Measurements from ENCODE around the gene SHMT2.
"Not testable (repeated sequence)": the region's sequence is repeated elsewhere in the genome, so short reads cannot be mapped to it uniquely, and the experiment has no call there.

SHMT2 gene

DNA sequence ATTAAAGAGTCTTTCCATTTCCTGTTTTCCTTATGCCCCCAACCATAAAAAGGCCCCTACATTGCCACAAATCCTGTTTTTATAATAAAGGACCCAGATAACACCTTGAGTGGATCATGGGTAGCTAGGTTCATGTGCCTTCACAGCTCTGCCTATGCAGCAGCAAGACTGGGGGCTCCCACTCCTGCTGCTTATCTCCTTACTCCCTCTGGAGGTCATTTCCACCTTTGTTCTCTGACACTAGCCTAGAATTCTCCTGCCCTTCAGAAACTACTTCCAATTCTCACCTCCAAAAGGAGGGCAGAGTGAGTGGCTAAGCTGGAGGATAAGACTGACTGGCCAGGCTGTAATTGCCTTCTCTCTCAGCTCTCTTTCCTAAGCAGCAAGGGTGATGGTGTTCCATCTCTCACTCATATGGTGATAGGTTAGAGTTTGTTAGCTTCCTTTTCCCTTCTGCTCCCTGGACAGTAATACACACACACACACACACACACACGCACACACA, 41.5 kb downstream of the SHMT2 start:
- TF ChIP-seq, protein P1, sequence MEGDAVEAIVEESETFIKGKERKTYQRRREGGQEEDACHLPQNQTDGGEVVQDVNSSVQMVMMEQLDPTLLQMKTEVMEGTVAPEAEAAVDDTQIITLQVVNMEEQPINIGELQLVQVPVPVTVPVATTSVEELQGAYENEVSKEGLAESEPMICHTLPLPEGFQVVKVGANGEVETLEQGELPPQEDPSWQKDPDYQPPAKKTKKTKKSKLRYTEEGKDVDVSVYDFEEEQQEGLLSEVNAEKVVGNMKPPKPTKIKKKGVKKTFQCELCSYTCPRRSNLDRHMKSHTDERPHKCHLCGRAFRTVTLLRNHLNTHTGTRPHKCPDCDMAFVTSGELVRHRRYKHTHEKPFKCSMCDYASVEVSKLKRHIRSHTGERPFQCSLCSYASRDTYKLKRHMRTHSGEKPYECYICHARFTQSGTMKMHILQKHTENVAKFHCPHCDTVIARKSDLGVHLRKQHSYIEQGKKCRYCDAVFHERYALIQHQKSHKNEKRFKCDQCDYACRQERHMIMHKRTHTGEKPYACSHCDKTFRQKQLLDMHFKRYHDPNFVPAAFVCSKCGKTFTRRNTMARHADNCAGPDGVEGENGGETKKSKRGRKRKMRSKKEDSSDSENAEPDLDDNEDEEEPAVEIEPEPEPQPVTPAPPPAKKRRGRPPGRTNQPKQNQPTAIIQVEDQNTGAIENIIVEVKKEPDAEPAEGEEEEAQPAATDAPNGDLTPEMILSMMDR (IDR thresholded peaks at IDR 0.05; ENCODE audit: extremely low read depth, insufficient read depth, missing control alignments), result no peak
- DNase-seq (ENCODE audit: low spot score), result no peak
- in situ Hi-C loops (cut with MboI; ENCODE audit: low pct_unique_long_range_greater_than_20kb, low sequenced_read_pairs, unreplicated experiment), result no loop called here

DNA sequence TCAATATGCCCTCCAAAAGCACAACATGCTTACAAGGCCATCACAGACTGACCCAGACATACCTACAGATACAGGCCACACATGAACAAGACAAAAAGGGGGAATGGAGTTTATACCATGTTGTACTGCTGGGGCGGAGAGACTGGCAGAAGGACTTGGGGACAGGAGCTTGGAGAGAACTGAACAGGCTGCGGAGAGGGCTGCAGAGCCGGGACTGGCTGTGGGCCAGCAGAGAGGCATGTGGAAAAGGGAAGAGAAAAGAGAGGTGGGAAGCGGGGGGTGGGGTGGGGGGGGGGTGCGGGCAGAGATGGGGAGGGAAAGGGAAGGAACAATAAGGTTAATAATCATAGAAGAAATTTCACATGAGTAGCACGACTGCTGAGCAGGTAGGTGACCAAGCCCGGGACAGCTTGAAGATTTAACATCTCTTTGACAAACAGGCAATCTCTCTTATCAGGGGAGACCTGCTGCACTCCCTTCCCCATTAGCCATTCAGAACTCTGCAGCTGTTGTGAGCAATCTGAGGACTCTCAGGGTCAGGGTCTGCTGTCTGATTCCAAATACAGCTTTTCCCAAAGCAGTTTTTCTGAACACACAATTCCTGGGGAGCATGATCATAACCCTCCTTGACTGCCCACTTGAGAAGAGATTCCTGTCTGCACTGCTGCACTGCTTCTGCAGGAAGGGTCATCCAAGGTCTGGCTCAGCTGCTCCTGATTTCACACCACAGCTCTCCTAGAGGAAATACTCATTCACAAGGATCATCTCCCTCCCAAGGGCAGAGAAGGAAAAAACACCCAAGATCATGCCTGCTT, 43.0 kb downstream of the SHMT2 start:
- in situ Hi-C loops (cut with MboI; ENCODE audit: low pct_unique_long_range_greater_than_20kb, low sequenced_read_pairs, unreplicated experiment), result no loop called here
- DNase-seq (ENCODE audit: low spot score), result no peak

DNA sequence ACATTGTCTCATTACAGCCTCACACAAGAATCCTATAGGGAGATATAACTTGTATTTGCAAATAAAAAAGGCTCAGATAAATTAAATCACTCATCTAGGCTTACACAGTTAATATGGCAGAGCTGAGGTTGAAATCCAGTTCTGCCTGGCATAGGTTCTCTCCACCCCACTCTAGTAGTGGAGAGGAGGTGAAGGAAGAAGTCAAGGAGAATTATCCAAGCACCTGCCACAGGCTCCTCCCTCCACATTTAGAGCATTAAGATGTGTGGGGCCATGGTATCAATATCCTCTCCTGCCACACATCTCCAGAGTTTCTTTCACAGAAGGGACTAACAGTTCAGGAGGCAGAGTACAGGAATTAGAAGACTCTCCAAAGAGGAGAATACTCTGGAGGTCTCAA, 44.0 kb downstream of the SHMT2 start:
- DNase-seq (ENCODE audit: low spot score), result no peak
- in situ Hi-C loops (cut with MboI; ENCODE audit: low pct_unique_long_range_greater_than_20kb, low sequenced_read_pairs, unreplicated experiment), result no loop called here
- TF ChIP-seq, protein P1 (IDR thresholded peaks at IDR 0.05; ENCODE audit: extremely low read depth, insufficient read depth, missing control alignments), result no peak

More for the DNA sequence above, 43.0 kb downstream of the SHMT2 start:
- TF ChIP-seq, protein P1 (IDR thresholded peaks at IDR 0.05; ENCODE audit: extremely low read depth, insufficient read depth, missing control alignments), result no peak

DNA sequence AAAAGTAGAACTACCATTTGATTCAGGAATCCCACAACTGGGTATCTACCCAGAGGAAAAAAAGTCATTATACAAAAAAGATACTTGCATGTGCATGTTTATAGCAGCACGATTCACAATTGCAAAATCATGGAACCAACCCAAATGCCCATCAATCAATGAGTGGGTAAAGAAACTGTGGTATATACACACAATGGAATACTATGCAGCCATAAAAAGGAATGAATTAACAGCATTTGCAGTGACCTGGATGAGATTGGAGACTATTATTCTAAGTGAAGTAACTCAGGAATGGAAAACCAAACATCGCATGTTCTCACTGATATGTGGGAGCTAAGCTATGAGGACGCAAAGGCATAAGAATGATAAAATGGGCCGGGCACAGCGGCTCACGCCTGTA, 46.7 kb downstream of the SHMT2 start:
- in situ Hi-C loops (cut with MboI; ENCODE audit: low pct_unique_long_range_greater_than_20kb, low sequenced_read_pairs, unreplicated experiment); DNase-seq (ENCODE audit: low spot score): not testable (repeated sequence)

DNA sequence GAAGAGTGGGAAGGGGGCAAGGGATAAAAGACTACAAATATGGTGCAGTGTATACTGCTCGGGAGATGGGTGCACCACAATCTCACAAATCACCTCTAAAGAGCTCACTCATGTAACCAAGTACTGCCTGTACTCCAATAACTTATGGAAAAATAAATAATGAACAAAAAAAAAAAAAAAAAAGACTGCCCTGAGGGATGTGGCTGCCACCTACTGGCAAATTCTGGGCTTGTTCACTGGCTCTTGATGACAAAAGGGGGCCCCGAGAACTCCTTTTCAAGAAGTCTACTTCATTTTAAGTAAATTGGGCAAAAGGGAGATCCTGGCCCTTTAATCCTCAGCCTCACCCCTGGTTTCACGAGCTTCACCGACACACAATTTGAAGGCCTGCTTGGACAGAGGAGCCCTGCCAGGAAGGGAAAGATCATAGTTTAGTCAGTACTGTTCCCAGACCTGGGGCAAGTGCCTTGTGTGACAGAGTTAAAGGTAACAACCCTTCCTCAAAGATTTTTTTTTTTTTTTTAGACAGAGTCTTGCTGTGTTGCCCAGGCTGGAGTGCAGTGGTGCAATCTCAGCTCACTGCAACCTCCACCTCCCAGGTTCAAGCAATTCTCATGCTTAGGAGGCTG, 47.5 kb downstream of the SHMT2 start:
- TF ChIP-seq, protein P1 (IDR thresholded peaks at IDR 0.05; ENCODE audit: extremely low read depth, insufficient read depth, missing control alignments), result peak; percentile 33
- in situ Hi-C loops (cut with MboI; ENCODE audit: low pct_unique_long_range_greater_than_20kb, low sequenced_read_pairs, unreplicated experiment), result no loop called here
- DNase-seq (ENCODE audit: low spot score), result no peak

DNA sequence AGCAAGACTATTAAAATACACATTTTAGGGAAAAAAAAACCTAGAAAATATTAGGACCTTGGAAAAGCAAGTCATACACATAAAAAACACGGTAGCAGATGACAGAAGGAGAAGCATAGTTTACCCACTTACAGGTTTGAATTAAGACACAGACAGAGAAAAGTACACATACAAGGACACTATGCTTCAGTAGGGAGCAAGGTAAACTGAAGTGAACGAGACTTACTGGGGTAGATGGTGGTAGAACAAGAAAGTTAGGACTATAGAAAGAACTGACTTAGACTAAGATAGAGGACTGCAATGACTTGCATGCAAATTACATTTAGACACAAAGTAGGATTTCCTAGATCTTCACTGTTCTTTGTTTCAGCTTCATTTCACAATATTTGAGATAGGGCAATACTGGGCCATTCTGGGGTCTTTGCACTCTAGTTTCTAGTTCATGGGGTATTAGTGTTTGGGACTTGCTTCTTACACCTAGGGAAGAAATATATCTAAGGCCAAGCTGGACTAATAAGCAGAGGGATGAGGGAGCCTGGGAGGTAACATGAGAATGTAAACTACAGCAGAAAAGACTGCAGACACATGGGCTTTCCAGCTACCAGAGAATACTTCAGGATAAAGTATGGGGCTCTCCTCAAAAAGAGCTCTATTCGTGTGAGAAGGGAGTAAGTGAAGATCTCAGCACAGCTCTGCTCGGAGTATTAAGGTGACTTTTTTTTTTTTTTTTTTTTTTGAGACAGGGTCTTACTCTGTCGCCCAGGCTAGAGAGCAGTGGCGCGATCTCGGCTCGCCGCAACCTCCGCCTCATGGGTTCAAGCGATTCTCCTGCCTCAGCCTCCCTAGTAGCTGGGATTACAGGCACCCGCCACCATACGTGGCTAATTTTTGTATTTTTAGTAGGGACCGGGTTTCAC, 49.2 kb downstream of the SHMT2 start:
- TF ChIP-seq, protein P1 (IDR thresholded peaks at IDR 0.05; ENCODE audit: extremely low read depth, insufficient read depth, missing control alignments), result no peak
- in situ Hi-C loops (cut with MboI; ENCODE audit: low pct_unique_long_range_greater_than_20kb, low sequenced_read_pairs, unreplicated experiment), result no loop called here
- DNase-seq (ENCODE audit: low spot score), result no peak
